T-helper 2 cell treated with Interferon-gamma antibody and Interleukin-4, amounts not matched to agents 5 μg/mL and 100 μg/mL, for 36 hours (primary cell): ENCODE data around the gene AHI1.
"Not testable (repeated sequence)": the region's sequence is repeated elsewhere in the genome, so short reads cannot be mapped to it uniquely, and the experiment has no call there.

Source experiments
- DNase-seq: peaks from one replicate; pipeline ENCODE4 v3.0.0; 2021; ENCODE audit warnings: low spot score
- H3K27ac Mint-ChIP-seq: one replicate; pipeline ENCODE4 v1.8.0; 2021; ENCODE audit warnings: mild to moderate bottlenecking, mixed read lengths
- H3K27me3 Mint-ChIP-seq: one replicate; pipeline ENCODE4 v1.8.0; 2021; ENCODE audit warnings: low read depth, mixed read lengths
- H3K36me3 Mint-ChIP-seq: one replicate; pipeline ENCODE4 v1.8.0; 2021; ENCODE audit warnings: low read depth, mixed read lengths
- H3K4me1 Mint-ChIP-seq: one replicate; pipeline ENCODE4 v1.8.0; 2021; ENCODE audit warnings: low read depth, mixed read lengths
- H3K4me3 Mint-ChIP-seq: one replicate; pipeline ENCODE4 v1.8.0; 2022; ENCODE audit warnings: mild to moderate bottlenecking, moderate library complexity, mixed read lengths
- H3K9me3 Mint-ChIP-seq: one replicate; pipeline ENCODE4 v1.8.0; 2021; ENCODE audit warnings: mixed read lengths

AHI1 gene

GRCh38 chr6:135496800-135497411 lies 634 bp downstream of the AHI1 start:
- no peak for DNase-seq
- H3K27me3 Mint-ChIP-seq: no peaks in the 10 kb centered on the region
- no peak overlapping the region for H3K4me3 Mint-ChIP-seq
- H3K4me1 Mint-ChIP-seq: peaks cover 17% of the 10 kb centered on the region
- peaks cover 20% of the 10 kb centered on the region for H3K36me3 Mint-ChIP-seq
- no peaks in the 10 kb centered on the region for H3K9me3 Mint-ChIP-seq
- H3K27ac Mint-ChIP-seq: no peak overlapping the region

- DNase-seq: no peak
- H3K36me3 Mint-ChIP-seq: peaks cover 47% of the 10 kb centered on the region
- no peaks in the 10 kb centered on the region for H3K27me3 Mint-ChIP-seq
- peaks cover 17% of the 10 kb centered on the region for H3K4me1 Mint-ChIP-seq
- no peaks in the 10 kb centered on the region for H3K9me3 Mint-ChIP-seq
- no peak overlapping the region for H3K27ac Mint-ChIP-seq
- H3K4me3 Mint-ChIP-seq: no peak overlapping the region
These were observed 4.2 kb downstream of the AHI1 start for GRCh38 chr6:135493218-135493961.

GRCh38 chr6:135490381-135490780 lies 7.2 kb downstream of the AHI1 start:
- no peak for DNase-seq
- Mint-ChIP-seq H3K9me3 (peaks cover 5% of the 10 kb centered on the region), H3K4me1 (peaks cover 9% of the 10 kb centered on the region), H3K4me3 (no peak overlapping the region), H3K36me3 (peaks cover 62% of the 10 kb centered on the region), H3K27ac (no peak overlapping the region), H3K27me3 (no peaks in the 10 kb centered on the region)

- Mint-ChIP-seq H3K4me1 (no peaks in the 10 kb centered on the region), H3K27ac (no peak overlapping the region), H3K4me3 (no peak overlapping the region), H3K27me3 (no peaks in the 10 kb centered on the region), H3K36me3 (peaks cover 68% of the 10 kb centered on the region), H3K9me3 (peaks cover 14% of the 10 kb centered on the region)
- DNase-seq: no peak
These were observed 9.5 kb downstream of the AHI1 start for GRCh38 chr6:135488023-135488422.

GRCh38 chr6:135483903-135484302 lies 13.6 kb downstream of the AHI1 start:
- H3K4me3 Mint-ChIP-seq, DNase-seq, H3K27me3 Mint-ChIP-seq, H3K27ac Mint-ChIP-seq, H3K4me1 Mint-ChIP-seq: not testable (repeated sequence)
- Mint-ChIP-seq H3K36me3 (peaks cover 74% of the 10 kb centered on the region), H3K9me3 (peaks cover 46% of the 10 kb centered on the region)

- H3K36me3 Mint-ChIP-seq: peaks cover 80% of the 10 kb centered on the region
- no peak overlapping the region for H3K27ac Mint-ChIP-seq
- H3K9me3 Mint-ChIP-seq: peaks cover 57% of the 10 kb centered on the region
- H3K4me1 Mint-ChIP-seq: no peaks in the 10 kb centered on the region
- DNase-seq: no peak
- H3K27me3 Mint-ChIP-seq: no peaks in the 10 kb centered on the region
- no peak overlapping the region for H3K4me3 Mint-ChIP-seq
These were observed 15.7 kb downstream of the AHI1 start for GRCh38 chr6:135481783-135482369.

GRCh38 chr6:135479601-135480000 lies 17.9 kb downstream of the AHI1 start:
- Mint-ChIP-seq H3K27me3 (no peaks in the 10 kb centered on the region), H3K4me3 (no peak overlapping the region), H3K4me1 (no peaks in the 10 kb centered on the region), H3K27ac (no peak overlapping the region), H3K36me3 (peaks cover 73% of the 10 kb centered on the region), H3K9me3 (peaks cover 52% of the 10 kb centered on the region)
- no peak for DNase-seq

GRCh38 chr6:135478626-135479025 lies 18.9 kb downstream of the AHI1 start:
- Mint-ChIP-seq H3K9me3 (peaks cover 48% of the 10 kb centered on the region), H3K27ac (no peak overlapping the region), H3K36me3 (peaks cover 64% of the 10 kb centered on the region)

GRCh38 chr6:135475292-135475886 lies 22.2 kb downstream of the AHI1 start:
- H3K27ac Mint-ChIP-seq: no peak overlapping the region
- no peaks in the 10 kb centered on the region for H3K27me3 Mint-ChIP-seq
- no peaks in the 10 kb centered on the region for H3K4me1 Mint-ChIP-seq
- H3K9me3 Mint-ChIP-seq: peaks cover 32% of the 10 kb centered on the region
- H3K36me3 Mint-ChIP-seq: peaks cover 51% of the 10 kb centered on the region
- no peak for DNase-seq
- no peak overlapping the region for H3K4me3 Mint-ChIP-seq

More at GRCh38 chr6:135478626-135479025, 18.9 kb downstream of the AHI1 start:
- Mint-ChIP-seq H3K4me1 (no peaks in the 10 kb centered on the region), H3K4me3 (no peak overlapping the region), H3K27me3 (no peaks in the 10 kb centered on the region)
- no peak for DNase-seq

GRCh38 chr6:135474362-135474761 lies 23.2 kb downstream of the AHI1 start:
- no peaks in the 10 kb centered on the region for H3K4me1 Mint-ChIP-seq

GRCh38 chr6:135465903-135466302 lies 31.6 kb downstream of the AHI1 start:
- H3K4me3 Mint-ChIP-seq: no peak overlapping the region
- no peak overlapping the region for H3K27ac Mint-ChIP-seq
- peaks cover 7% of the 10 kb centered on the region for H3K9me3 Mint-ChIP-seq
- no peaks in the 10 kb centered on the region for H3K27me3 Mint-ChIP-seq
- peaks cover 8% of the 10 kb centered on the region for H3K4me1 Mint-ChIP-seq
- peaks cover 49% of the 10 kb centered on the region for H3K36me3 Mint-ChIP-seq
- DNase-seq: no peak

More at GRCh38 chr6:135474362-135474761, 23.2 kb downstream of the AHI1 start:
- Mint-ChIP-seq H3K4me3 (no peak overlapping the region), H3K27ac (no peak overlapping the region), H3K36me3 (peaks cover 47% of the 10 kb centered on the region), H3K27me3 (no peaks in the 10 kb centered on the region), H3K9me3 (peaks cover 27% of the 10 kb centered on the region)
- no peak for DNase-seq

- DNase-seq: no peak
- no peak overlapping the region for H3K4me3 Mint-ChIP-seq
- H3K9me3 Mint-ChIP-seq: peaks cover 4% of the 10 kb centered on the region
- peaks cover 12% of the 10 kb centered on the region for H3K4me1 Mint-ChIP-seq
- no peaks in the 10 kb centered on the region for H3K27me3 Mint-ChIP-seq
- peaks cover 45% of the 10 kb centered on the region for H3K36me3 Mint-ChIP-seq
- no peak overlapping the region for H3K27ac Mint-ChIP-seq
These were observed 32.2 kb downstream of the AHI1 start for GRCh38 chr6:135465307-135465706.

- no peaks in the 10 kb centered on the region for H3K27me3 Mint-ChIP-seq
- H3K27ac Mint-ChIP-seq: no peak overlapping the region
- H3K36me3 Mint-ChIP-seq: peaks cover 40% of the 10 kb centered on the region
- H3K4me3 Mint-ChIP-seq: no peak overlapping the region
- no peaks in the 10 kb centered on the region for H3K9me3 Mint-ChIP-seq
- peaks cover 13% of the 10 kb centered on the region for H3K4me1 Mint-ChIP-seq
- DNase-seq: no peak
These were observed 32.9 kb downstream of the AHI1 start for GRCh38 chr6:135464634-135465033.

- Mint-ChIP-seq H3K27ac (no peak overlapping the region), H3K27me3 (no peaks in the 10 kb centered on the region), H3K4me3 (no peak overlapping the region), H3K9me3 (no peaks in the 10 kb centered on the region), H3K36me3 (peaks cover 28% of the 10 kb centered on the region), H3K4me1 (peaks cover 20% of the 10 kb centered on the region)
- no peak for DNase-seq
These were observed 36.3 kb downstream of the AHI1 start for GRCh38 chr6:135461208-135461607.
